ENCODE results near the gene PROX1. TPM values are rescaled to one million over a fixed set of nuclear protein-coding genes. Genes with fewer than 3 reads are reported as not detected.

Gene PROX1
- total and polyA plus RNA-seq, 2 experiments from 2014 or later, result 4.8 to 15.7 TPM

DNA sequence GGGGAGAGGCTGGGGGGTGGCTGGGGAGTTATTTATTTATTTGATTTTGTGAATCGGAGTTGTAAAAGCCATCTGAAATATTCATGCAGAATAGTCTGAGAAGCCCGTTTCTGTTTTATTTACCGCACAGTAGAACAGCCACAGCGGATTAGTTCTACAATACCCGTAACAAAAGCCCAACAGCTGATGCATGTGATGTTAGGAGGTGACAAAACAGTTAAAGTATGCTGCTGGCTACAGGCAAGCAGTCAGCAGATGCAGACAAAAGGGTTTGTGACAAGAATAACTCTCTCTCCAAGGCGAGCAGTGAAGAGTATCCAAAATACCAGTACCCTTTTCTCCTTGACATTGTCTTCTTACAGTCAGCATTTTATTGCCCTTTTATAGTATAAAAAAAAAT lies 42.0 kb downstream of the PROX1 start:
- no peaks in the 10 kb centered on the region for H3K9me2 ChIP-seq (replicated peaks; ENCODE audit: insufficient read depth)
- no peaks in the 10 kb centered on the region for H4K20me1 ChIP-seq (ENCODE audit: insufficient read depth, poor library complexity, severe bottlenecking)
- H3K79me2 ChIP-seq, result no peaks in the 10 kb centered on the region
- H3K27me3 ChIP-seq, result no peaks in the 10 kb centered on the region
- DNase-seq (ENCODE audit: low spot score), result no peak
- TF ChIP-seq, protein P1, sequence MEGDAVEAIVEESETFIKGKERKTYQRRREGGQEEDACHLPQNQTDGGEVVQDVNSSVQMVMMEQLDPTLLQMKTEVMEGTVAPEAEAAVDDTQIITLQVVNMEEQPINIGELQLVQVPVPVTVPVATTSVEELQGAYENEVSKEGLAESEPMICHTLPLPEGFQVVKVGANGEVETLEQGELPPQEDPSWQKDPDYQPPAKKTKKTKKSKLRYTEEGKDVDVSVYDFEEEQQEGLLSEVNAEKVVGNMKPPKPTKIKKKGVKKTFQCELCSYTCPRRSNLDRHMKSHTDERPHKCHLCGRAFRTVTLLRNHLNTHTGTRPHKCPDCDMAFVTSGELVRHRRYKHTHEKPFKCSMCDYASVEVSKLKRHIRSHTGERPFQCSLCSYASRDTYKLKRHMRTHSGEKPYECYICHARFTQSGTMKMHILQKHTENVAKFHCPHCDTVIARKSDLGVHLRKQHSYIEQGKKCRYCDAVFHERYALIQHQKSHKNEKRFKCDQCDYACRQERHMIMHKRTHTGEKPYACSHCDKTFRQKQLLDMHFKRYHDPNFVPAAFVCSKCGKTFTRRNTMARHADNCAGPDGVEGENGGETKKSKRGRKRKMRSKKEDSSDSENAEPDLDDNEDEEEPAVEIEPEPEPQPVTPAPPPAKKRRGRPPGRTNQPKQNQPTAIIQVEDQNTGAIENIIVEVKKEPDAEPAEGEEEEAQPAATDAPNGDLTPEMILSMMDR (IDR thresholded peaks at IDR 0.05; ENCODE audit: poor library complexity), result no peak
- TF ChIP-seq EZH2phosphoT487 (IDR thresholded peaks at IDR 0.05; ENCODE audit: low read depth, severe bottlenecking, unreplicated experiment), result no peak
- TF ChIP-seq EZH2 (IDR thresholded peaks at IDR 0.05; ENCODE audit: borderline replicate concordance), result no peak
- peaks cover 23% of the 10 kb centered on the region for H3K4me1 ChIP-seq (ENCODE audit: insufficient read depth)
- no peak overlapping the region for H3K27ac ChIP-seq
- no peaks in the 10 kb centered on the region for H3K36me3 ChIP-seq (replicated peaks; ENCODE audit: insufficient read depth, low read depth)
- H3K4me3 ChIP-seq, result no peak overlapping the region
- WGBS (ENCODE audit: low lambda C conversion rate, missing lambda C conversion rate), result 75% methylated on average over 6 of the region's 6 CpGs
- H3K9me3 ChIP-seq (ENCODE audit: low read depth), result no peaks in the 10 kb centered on the region
- no peak overlapping the region for H2AFZ ChIP-seq
- H3K4me2 ChIP-seq, result no peak overlapping the region

DNA sequence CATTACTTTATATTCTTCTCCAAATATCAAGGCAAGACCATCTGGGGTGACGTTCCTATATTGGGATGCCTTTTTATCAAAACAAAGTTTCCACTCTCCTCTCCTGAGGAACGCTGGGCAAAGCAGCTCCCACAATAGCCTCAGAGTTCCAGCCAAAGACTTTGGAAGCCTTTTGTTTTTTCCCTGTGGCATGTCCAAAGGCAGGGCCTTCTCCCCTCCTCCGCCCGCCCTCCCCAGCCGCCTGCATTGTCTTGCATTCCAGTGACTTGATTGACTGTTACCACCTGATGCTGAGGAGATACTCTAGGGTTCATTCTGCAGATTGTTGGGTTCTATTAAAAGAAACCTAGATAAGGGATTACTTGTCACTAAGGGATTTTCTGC lies 43.5 kb downstream of the PROX1 start:
- TF ChIP-seq, protein P1 (IDR thresholded peaks at IDR 0.05; ENCODE audit: poor library complexity), result no peak
- TF ChIP-seq EZH2 (IDR thresholded peaks at IDR 0.05; ENCODE audit: borderline replicate concordance), result no peak
- no peak for TF ChIP-seq EZH2phosphoT487 (IDR thresholded peaks at IDR 0.05; ENCODE audit: low read depth, severe bottlenecking, unreplicated experiment)
- DNase-seq (ENCODE audit: low spot score), result no peak
- no peaks in the 10 kb centered on the region for H3K9me3 ChIP-seq (ENCODE audit: low read depth)
- H3K4me3 ChIP-seq, result no peak overlapping the region
- no peak overlapping the region for H3K27ac ChIP-seq
- H3K36me3 ChIP-seq (replicated peaks; ENCODE audit: insufficient read depth, low read depth), result no peaks in the 10 kb centered on the region
- H3K4me2 ChIP-seq, result no peak overlapping the region
- WGBS (ENCODE audit: low lambda C conversion rate, missing lambda C conversion rate), result 85% methylated on average over 5 of the region's 5 CpGs
- no peaks in the 10 kb centered on the region for H3K79me2 ChIP-seq
- H3K4me1 ChIP-seq (ENCODE audit: insufficient read depth), result peaks cover 23% of the 10 kb centered on the region
- no peaks in the 10 kb centered on the region for H3K9me2 ChIP-seq (replicated peaks; ENCODE audit: insufficient read depth)
- no peaks in the 10 kb centered on the region for H3K27me3 ChIP-seq
- no peaks in the 10 kb centered on the region for H4K20me1 ChIP-seq (ENCODE audit: insufficient read depth, poor library complexity, severe bottlenecking)
- H2AFZ ChIP-seq, result no peak overlapping the region

DNA sequence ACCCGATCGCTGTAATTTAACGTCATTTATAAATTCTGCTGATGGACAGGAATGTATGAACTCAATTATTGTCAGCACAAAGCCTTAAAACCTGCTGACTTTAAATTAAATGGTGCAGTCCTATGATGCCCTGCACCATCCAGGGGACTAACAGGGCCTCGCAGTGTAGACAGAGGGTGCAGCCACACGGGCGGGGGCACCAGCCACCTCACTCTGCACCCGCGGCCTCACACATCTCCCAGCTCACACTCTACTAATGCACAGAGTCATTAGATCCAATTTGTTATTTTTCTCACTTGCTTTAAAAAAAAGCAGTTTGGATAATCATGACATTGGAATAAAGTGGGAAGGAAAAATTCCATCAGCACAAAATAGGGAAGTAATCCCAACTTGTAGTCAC lies 49.7 kb downstream of the PROX1 start:
- 92% methylated on average over 8 of the region's 8 CpGs for WGBS (ENCODE audit: low lambda C conversion rate, missing lambda C conversion rate)
- no peaks in the 10 kb centered on the region for H3K36me3 ChIP-seq (replicated peaks; ENCODE audit: insufficient read depth, low read depth)
- no peak overlapping the region for H2AFZ ChIP-seq
- H3K27ac ChIP-seq, result no peak overlapping the region
- TF ChIP-seq EZH2phosphoT487 (IDR thresholded peaks at IDR 0.05; ENCODE audit: low read depth, severe bottlenecking, unreplicated experiment) (no peak), EZH2 (IDR thresholded peaks at IDR 0.05; ENCODE audit: borderline replicate concordance) (no peak)
- TF ChIP-seq, protein P1 (IDR thresholded peaks at IDR 0.05; ENCODE audit: poor library complexity), result no peak
- no peaks in the 10 kb centered on the region for H3K79me2 ChIP-seq
- no peak overlapping the region for H3K4me2 ChIP-seq
- no peak for DNase-seq (ENCODE audit: low spot score)
- no peaks in the 10 kb centered on the region for H3K9me3 ChIP-seq (ENCODE audit: low read depth)
- H3K4me3 ChIP-seq, result no peak overlapping the region
- H3K9me2 ChIP-seq (replicated peaks; ENCODE audit: insufficient read depth), result no peaks in the 10 kb centered on the region
- H3K4me1 ChIP-seq (ENCODE audit: insufficient read depth), result peaks cover 16% of the 10 kb centered on the region
- no peaks in the 10 kb centered on the region for H3K27me3 ChIP-seq
- no peaks in the 10 kb centered on the region for H4K20me1 ChIP-seq (ENCODE audit: insufficient read depth, poor library complexity, severe bottlenecking)
